ENCODE data around the gene EXOC8. TPM values are rescaled to one million over a fixed set of nuclear protein-coding genes. Genes with fewer than 3 reads are reported as not detected.

EXOC8 gene
- total RNA-seq, 1 donor = 16.3 TPM

DNA sequence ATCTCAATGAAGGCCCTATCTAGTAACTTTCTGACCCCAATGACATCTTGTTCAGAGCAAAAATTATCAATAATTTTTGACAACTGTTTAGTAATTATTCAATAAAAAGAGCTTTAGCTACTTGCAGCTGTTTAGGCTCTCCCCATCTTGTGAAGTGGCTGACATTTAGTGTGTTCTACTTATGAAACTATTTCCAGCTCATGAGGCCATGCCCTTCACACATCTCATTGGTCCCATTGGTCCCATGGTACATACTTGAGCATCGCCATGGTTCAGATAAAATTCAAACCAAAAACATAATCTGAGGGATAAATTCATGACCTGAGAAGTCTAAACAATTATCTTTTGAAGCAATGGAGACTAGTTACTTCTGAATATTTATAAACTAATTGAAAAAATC is 24.7 kb upstream of the EXOC8 start:
- Histone ChIP-seq H3K79me2 (ENCODE audit: insufficient read depth, low read length) (no peaks in the 10 kb centered on the region), H3K4me1 (ENCODE audit: insufficient read depth, low read length) (peaks cover 11% of the 10 kb centered on the region), H3K4me3 (ENCODE audit: insufficient read depth, low read length) (no peak overlapping the region), H3K4me2 (ENCODE audit: insufficient read depth, low read length) (no peak overlapping the region), H3K9me3 (ENCODE audit: low read depth, low read length) (no peaks in the 10 kb centered on the region), H3K27ac (ENCODE audit: low read depth, low read length) (no peak overlapping the region), H4K20me1 (ENCODE audit: insufficient read depth, low read length) (no peaks in the 10 kb centered on the region), H3K27me3 (ENCODE audit: insufficient read depth, low read length) (no peaks in the 10 kb centered on the region), H2AFZ (ENCODE audit: low read length) (no peak overlapping the region), H3K36me3 (ENCODE audit: insufficient read depth, low read length) (no peaks in the 10 kb centered on the region)
- TF ChIP-seq, protein P1, sequence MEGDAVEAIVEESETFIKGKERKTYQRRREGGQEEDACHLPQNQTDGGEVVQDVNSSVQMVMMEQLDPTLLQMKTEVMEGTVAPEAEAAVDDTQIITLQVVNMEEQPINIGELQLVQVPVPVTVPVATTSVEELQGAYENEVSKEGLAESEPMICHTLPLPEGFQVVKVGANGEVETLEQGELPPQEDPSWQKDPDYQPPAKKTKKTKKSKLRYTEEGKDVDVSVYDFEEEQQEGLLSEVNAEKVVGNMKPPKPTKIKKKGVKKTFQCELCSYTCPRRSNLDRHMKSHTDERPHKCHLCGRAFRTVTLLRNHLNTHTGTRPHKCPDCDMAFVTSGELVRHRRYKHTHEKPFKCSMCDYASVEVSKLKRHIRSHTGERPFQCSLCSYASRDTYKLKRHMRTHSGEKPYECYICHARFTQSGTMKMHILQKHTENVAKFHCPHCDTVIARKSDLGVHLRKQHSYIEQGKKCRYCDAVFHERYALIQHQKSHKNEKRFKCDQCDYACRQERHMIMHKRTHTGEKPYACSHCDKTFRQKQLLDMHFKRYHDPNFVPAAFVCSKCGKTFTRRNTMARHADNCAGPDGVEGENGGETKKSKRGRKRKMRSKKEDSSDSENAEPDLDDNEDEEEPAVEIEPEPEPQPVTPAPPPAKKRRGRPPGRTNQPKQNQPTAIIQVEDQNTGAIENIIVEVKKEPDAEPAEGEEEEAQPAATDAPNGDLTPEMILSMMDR (IDR thresholded peaks at IDR 0.05; ENCODE audit: extremely low read depth, low read depth, low read length) = no peak
- no peak for DNase-seq (ENCODE audit: insufficient read length, low spot score, missing footprints)

- Histone ChIP-seq H3K4me3 (ENCODE audit: insufficient read depth, low read length) (no peak overlapping the region), H3K9me3 (ENCODE audit: low read depth, low read length) (no peaks in the 10 kb centered on the region), H3K27me3 (ENCODE audit: insufficient read depth, low read length) (no peaks in the 10 kb centered on the region), H4K20me1 (ENCODE audit: insufficient read depth, low read length) (no peaks in the 10 kb centered on the region), H3K4me1 (ENCODE audit: insufficient read depth, low read length) (peaks cover 17% of the 10 kb centered on the region), H2AFZ (ENCODE audit: low read length) (no peak overlapping the region), H3K79me2 (ENCODE audit: insufficient read depth, low read length) (no peaks in the 10 kb centered on the region), H3K36me3 (ENCODE audit: insufficient read depth, low read length) (no peaks in the 10 kb centered on the region), H3K4me2 (ENCODE audit: insufficient read depth, low read length) (no peak overlapping the region), H3K27ac (ENCODE audit: low read depth, low read length) (peak overlapping the region; percentile 48)
- TF ChIP-seq, protein P1 (IDR thresholded peaks at IDR 0.05; ENCODE audit: extremely low read depth, low read depth, low read length) = no peak
- peak; percentile 67 for DNase-seq (ENCODE audit: insufficient read length, low spot score, missing footprints)
Measured at GRCh38 chr1:231359113-231359512, 21.5 kb upstream of the EXOC8 start.

DNA sequence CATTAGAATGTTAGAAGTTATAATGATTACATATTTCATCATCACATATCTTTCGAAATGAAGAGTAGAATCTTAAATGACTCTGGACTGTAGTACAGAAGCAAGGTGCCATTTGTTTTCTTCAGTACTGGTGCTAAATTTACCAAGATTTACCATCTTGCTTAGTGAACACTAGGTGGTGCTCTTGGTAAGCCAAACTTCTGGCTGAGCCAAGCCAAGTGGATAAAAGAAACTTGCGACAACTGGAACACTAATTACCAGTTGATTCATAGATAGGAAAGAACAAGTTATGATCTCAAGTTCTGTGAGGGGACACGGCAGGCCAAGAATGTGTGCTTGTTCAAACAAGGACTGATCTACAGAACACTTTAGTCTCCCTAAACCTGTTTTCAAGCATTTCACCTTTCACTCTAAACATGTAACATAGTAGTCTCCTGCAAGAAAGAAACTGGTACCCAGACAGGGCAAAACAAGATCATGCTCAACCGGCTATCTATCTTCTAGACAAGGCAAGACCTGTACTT is 20.2 kb upstream of the EXOC8 start:
- peak; percentile 53 for DNase-seq (ENCODE audit: insufficient read length, low spot score, missing footprints)
- Histone ChIP-seq H3K4me2 (ENCODE audit: insufficient read depth, low read length) (peak overlapping the region; percentile 49), H3K27ac (ENCODE audit: low read depth, low read length) (peak overlapping the region; percentile 19), H3K36me3 (ENCODE audit: insufficient read depth, low read length) (peaks cover 5% of the 10 kb centered on the region), H3K4me1 (ENCODE audit: insufficient read depth, low read length) (peaks cover 17% of the 10 kb centered on the region), H3K27me3 (ENCODE audit: insufficient read depth, low read length) (no peaks in the 10 kb centered on the region), H4K20me1 (ENCODE audit: insufficient read depth, low read length) (no peaks in the 10 kb centered on the region), H3K79me2 (ENCODE audit: insufficient read depth, low read length) (no peaks in the 10 kb centered on the region), H3K4me3 (ENCODE audit: insufficient read depth, low read length) (no peak overlapping the region), H3K9me3 (ENCODE audit: low read depth, low read length) (no peaks in the 10 kb centered on the region), H2AFZ (ENCODE audit: low read length) (no peak overlapping the region)
- TF ChIP-seq, protein P1 (IDR thresholded peaks at IDR 0.05; ENCODE audit: extremely low read depth, low read depth, low read length) = peak; percentile 80

DNA sequence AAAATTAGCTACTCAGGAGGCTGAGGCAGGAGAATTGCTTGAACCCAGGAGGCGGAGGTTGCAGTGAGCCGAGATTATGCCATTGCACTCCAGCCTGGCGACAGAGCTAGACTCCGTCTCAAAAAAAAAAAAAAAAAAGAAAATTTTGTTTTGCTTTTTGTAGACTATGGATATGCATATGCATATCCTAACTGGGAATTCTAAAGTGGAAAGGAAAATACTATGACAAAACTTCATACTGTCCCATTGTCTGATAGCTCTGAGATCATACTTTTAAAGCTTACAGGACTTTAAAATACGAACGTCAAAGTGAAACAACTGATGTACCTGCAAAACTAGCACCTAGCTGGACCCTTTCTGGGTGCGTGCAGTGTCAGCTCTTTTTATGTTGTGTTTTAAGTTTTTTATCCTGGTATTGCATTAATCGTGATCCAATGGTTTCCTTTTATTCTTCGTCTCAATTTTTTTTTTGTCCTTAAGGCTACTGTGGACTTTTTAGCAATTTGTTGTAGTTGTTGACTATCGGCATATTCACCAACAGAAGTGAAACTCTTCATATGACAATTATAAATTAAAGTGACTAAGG is 19.6 kb upstream of the EXOC8 start:
- TF ChIP-seq, protein P1 (IDR thresholded peaks at IDR 0.05; ENCODE audit: extremely low read depth, low read depth, low read length) = no peak
- no peak for DNase-seq (ENCODE audit: insufficient read length, low spot score, missing footprints)
- Histone ChIP-seq H3K27me3 (ENCODE audit: insufficient read depth, low read length) (no peaks in the 10 kb centered on the region), H3K36me3 (ENCODE audit: insufficient read depth, low read length) (peaks cover 11% of the 10 kb centered on the region), H3K4me1 (ENCODE audit: insufficient read depth, low read length) (peaks cover 17% of the 10 kb centered on the region), H3K4me2 (ENCODE audit: insufficient read depth, low read length) (peak overlapping the region; percentile 49), H3K79me2 (ENCODE audit: insufficient read depth, low read length) (no peaks in the 10 kb centered on the region), H3K4me3 (ENCODE audit: insufficient read depth, low read length) (no peak overlapping the region), H2AFZ (ENCODE audit: low read length) (no peak overlapping the region), H3K9me3 (ENCODE audit: low read depth, low read length) (no peaks in the 10 kb centered on the region), H4K20me1 (ENCODE audit: insufficient read depth, low read length) (no peaks in the 10 kb centered on the region), H3K27ac (ENCODE audit: low read depth, low read length) (no peak overlapping the region)

All from osteoblast (primary cell).